ENCODE results near the gene ZDHHC22. TPM values are rescaled to one million over a fixed set of nuclear protein-coding genes. Genes with fewer than 3 reads are reported as not detected.
A peak's percentile ranks its signal among the peaks of the same experiment; 100 is the strongest.

Gene ZDHHC22
- total RNA-seq, 1 donor from 2014 or later: not detected

- H3K4me3 Mint-ChIP-seq: no peak overlapping the region
- H3K27me3 Mint-ChIP-seq: peaks cover 46% of the 10 kb centered on the region
- no peak overlapping the region for H3K27ac Mint-ChIP-seq
- intact Hi-C loops (cut with micrococcal nuclease): no loop called here
- no peak for DNase-seq
- no peaks in the 10 kb centered on the region for H3K36me3 Mint-ChIP-seq (ENCODE audit: low read depth)
- no peaks in the 10 kb centered on the region for H3K4me1 Mint-ChIP-seq
- H3K9me3 Mint-ChIP-seq: no peaks in the 10 kb centered on the region
These were observed 7.1 kb upstream of the ZDHHC22 start for GRCh38 chr14:77148510-77149231.

- no peak overlapping the region for H3K27ac Mint-ChIP-seq
- intact Hi-C loops (cut with micrococcal nuclease): no loop called here
- peaks cover 58% of the 10 kb centered on the region for H3K27me3 Mint-ChIP-seq
- no peaks in the 10 kb centered on the region for H3K36me3 Mint-ChIP-seq (ENCODE audit: low read depth)
- H3K9me3 Mint-ChIP-seq: no peaks in the 10 kb centered on the region
- no peak for DNase-seq
- no peaks in the 10 kb centered on the region for H3K4me1 Mint-ChIP-seq
- no peak overlapping the region for H3K4me3 Mint-ChIP-seq
These were observed 4.6 kb upstream of the ZDHHC22 start for GRCh38 chr14:77145975-77146740.

GRCh38 chr14:77144412-77145115, 3.0 kb upstream of the ZDHHC22 start:
- intact Hi-C loops (cut with micrococcal nuclease): no loop called here
- peaks cover 68% of the 10 kb centered on the region for H3K27me3 Mint-ChIP-seq
- H3K4me3 Mint-ChIP-seq: no peak overlapping the region
- H3K27ac Mint-ChIP-seq: no peak overlapping the region
- H3K4me1 Mint-ChIP-seq: peaks cover 4% of the 10 kb centered on the region
- DNase-seq: no peak
- no peaks in the 10 kb centered on the region for H3K36me3 Mint-ChIP-seq (ENCODE audit: low read depth)
- no peaks in the 10 kb centered on the region for H3K9me3 Mint-ChIP-seq

GRCh38 chr14:77143071-77143470, 1.5 kb upstream of the ZDHHC22 start:
- Mint-ChIP-seq H3K4me3 (no peak overlapping the region), H3K27ac (no peak overlapping the region), H3K36me3 (ENCODE audit: low read depth) (no peaks in the 10 kb centered on the region), H3K27me3 (peaks cover 74% of the 10 kb centered on the region), H3K4me1 (peaks cover 8% of the 10 kb centered on the region), H3K9me3 (no peaks in the 10 kb centered on the region)
- no peak for DNase-seq
- intact Hi-C loops (cut with micrococcal nuclease): no loop called here

GRCh38 chr14:77142005-77142800, 612 bp upstream of the ZDHHC22 start:
- intact Hi-C loops (cut with micrococcal nuclease): no loop called here
- H3K27ac Mint-ChIP-seq: no peak overlapping the region
- peak overlapping the region; percentile 10 for H3K4me3 Mint-ChIP-seq
- no peak for DNase-seq
- H3K4me1 Mint-ChIP-seq: peaks cover 8% of the 10 kb centered on the region
- H3K9me3 Mint-ChIP-seq: no peaks in the 10 kb centered on the region
- no peaks in the 10 kb centered on the region for H3K36me3 Mint-ChIP-seq (ENCODE audit: low read depth)
- peaks cover 76% of the 10 kb centered on the region for H3K27me3 Mint-ChIP-seq

GRCh38 chr14:77140359-77141213, 1.0 kb downstream of the ZDHHC22 start:
- peaks cover 65% of the 10 kb centered on the region for H3K27me3 Mint-ChIP-seq
- H3K4me3 Mint-ChIP-seq: peak overlapping the region; percentile 11
- H3K4me1 Mint-ChIP-seq: peaks cover 8% of the 10 kb centered on the region
- no peak for DNase-seq
- no peak overlapping the region for H3K27ac Mint-ChIP-seq
- no peaks in the 10 kb centered on the region for H3K9me3 Mint-ChIP-seq
- intact Hi-C loops (cut with micrococcal nuclease): no loop called here
- H3K36me3 Mint-ChIP-seq (ENCODE audit: low read depth): no peaks in the 10 kb centered on the region

- no peaks in the 10 kb centered on the region for H3K9me3 Mint-ChIP-seq
- peak overlapping the region; percentile 39 for H3K4me3 Mint-ChIP-seq
- H3K27ac Mint-ChIP-seq: no peak overlapping the region
- peak; percentile 82 for DNase-seq
- H3K27me3 Mint-ChIP-seq: peaks cover 63% of the 10 kb centered on the region
- peaks cover 8% of the 10 kb centered on the region for H3K4me1 Mint-ChIP-seq
- no peaks in the 10 kb centered on the region for H3K36me3 Mint-ChIP-seq (ENCODE audit: low read depth)
- intact Hi-C loops (cut with micrococcal nuclease): no loop called here
These were observed 1.8 kb downstream of the ZDHHC22 start for GRCh38 chr14:77139540-77140358.

GRCh38 chr14:77139022-77139421, 2.6 kb downstream of the ZDHHC22 start:
- intact Hi-C loops (cut with micrococcal nuclease): no loop called here
- peaks cover 60% of the 10 kb centered on the region for H3K27me3 Mint-ChIP-seq
- DNase-seq: no peak
- H3K9me3 Mint-ChIP-seq: no peaks in the 10 kb centered on the region
- no peaks in the 10 kb centered on the region for H3K36me3 Mint-ChIP-seq (ENCODE audit: low read depth)
- H3K4me1 Mint-ChIP-seq: peaks cover 8% of the 10 kb centered on the region
- peak overlapping the region; percentile 42 for H3K4me3 Mint-ChIP-seq
- no peak overlapping the region for H3K27ac Mint-ChIP-seq

GRCh38 chr14:77133720-77134338, 7.8 kb downstream of the ZDHHC22 start:
- intact Hi-C loops (cut with micrococcal nuclease): no loop called here
- peaks cover 4% of the 10 kb centered on the region for H3K4me1 Mint-ChIP-seq
- H3K36me3 Mint-ChIP-seq (ENCODE audit: low read depth): no peaks in the 10 kb centered on the region
- no peaks in the 10 kb centered on the region for H3K9me3 Mint-ChIP-seq
- peak; percentile 92 for DNase-seq
- peaks cover 45% of the 10 kb centered on the region for H3K27me3 Mint-ChIP-seq
- no peak overlapping the region for H3K27ac Mint-ChIP-seq
- no peak overlapping the region for H3K4me3 Mint-ChIP-seq

GRCh38 chr14:77131871-77132486, 9.6 kb downstream of the ZDHHC22 start:
- Mint-ChIP-seq H3K9me3 (no peaks in the 10 kb centered on the region), H3K36me3 (ENCODE audit: low read depth) (no peaks in the 10 kb centered on the region), H3K4me1 (peaks cover 2% of the 10 kb centered on the region), H3K4me3 (no peak overlapping the region), H3K27ac (no peak overlapping the region), H3K27me3 (peaks cover 45% of the 10 kb centered on the region)
- intact Hi-C loops (cut with micrococcal nuclease): no loop called here
- DNase-seq: no peak

GRCh38 chr14:77131206-77131605, 10.4 kb downstream of the ZDHHC22 start:
- H3K9me3 Mint-ChIP-seq: no peaks in the 10 kb centered on the region
- H3K27ac Mint-ChIP-seq: no peak overlapping the region
- no peak overlapping the region for H3K4me3 Mint-ChIP-seq
- peaks cover 49% of the 10 kb centered on the region for H3K27me3 Mint-ChIP-seq
- DNase-seq: no peak
- H3K36me3 Mint-ChIP-seq (ENCODE audit: low read depth): no peaks in the 10 kb centered on the region
- intact Hi-C loops (cut with micrococcal nuclease): no loop called here
- H3K4me1 Mint-ChIP-seq: peaks cover 2% of the 10 kb centered on the region

GRCh38 chr14:77130386-77130785, 11.2 kb downstream of the ZDHHC22 start:
- H3K36me3 Mint-ChIP-seq (ENCODE audit: low read depth): no peaks in the 10 kb centered on the region
- H3K4me1 Mint-ChIP-seq: peaks cover 5% of the 10 kb centered on the region
- DNase-seq: no peak
- H3K27ac Mint-ChIP-seq: no peak overlapping the region
- no peak overlapping the region for H3K4me3 Mint-ChIP-seq
- H3K9me3 Mint-ChIP-seq: no peaks in the 10 kb centered on the region
- H3K27me3 Mint-ChIP-seq: peaks cover 57% of the 10 kb centered on the region
- intact Hi-C loops (cut with micrococcal nuclease): no loop called here
